ENCODE results near the gene DUSP19. TPM values are rescaled to one million over a fixed set of nuclear protein-coding genes. Genes with fewer than 3 reads are reported as not detected.

Gene DUSP19
- total and polyA plus RNA-seq, 2 of the 13 experiments (the other 11 are each of a cell fraction or from before 2014, with no cell fraction given): 1.3 to 1.9 TPM

DNA sequence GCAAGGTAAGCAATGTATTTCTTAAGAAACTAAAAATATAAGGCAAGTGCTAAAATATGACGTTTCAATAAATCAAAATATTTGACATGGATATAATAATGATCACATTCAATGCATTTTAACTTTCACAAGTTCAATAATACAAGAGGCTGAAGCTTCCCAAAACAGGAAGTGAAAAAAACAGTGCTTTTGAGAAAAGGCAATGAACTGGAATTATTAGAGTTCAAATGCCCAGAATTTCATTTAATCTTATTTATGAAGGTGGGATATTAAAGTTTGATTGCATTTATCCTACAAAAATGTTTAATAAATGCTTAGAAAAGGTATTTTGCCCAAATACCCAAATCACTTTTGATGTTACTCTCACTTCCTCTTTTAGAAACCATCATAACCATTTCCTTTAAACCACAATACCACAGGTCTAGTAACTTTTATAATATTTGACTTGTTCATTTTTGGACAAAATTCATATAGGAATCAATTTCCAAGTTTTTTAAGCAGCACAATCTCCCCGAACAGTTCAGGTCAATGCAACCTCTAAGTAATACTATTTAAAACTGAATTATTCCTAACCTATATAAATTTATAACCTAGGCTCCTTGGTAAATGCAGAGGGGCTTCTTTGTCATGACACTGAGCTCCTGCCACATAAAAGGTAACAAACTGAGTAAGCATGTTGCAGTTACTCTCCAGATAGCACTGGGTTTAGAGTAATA, 42.4 kb upstream of the DUSP19 start:
- Histone ChIP-seq H3K4me1 (ENCODE audit: insufficient read depth, low read length) (peaks cover 61% of the 10 kb centered on the region), H3K9me3 (ENCODE audit: low read length) (no peaks in the 10 kb centered on the region), H4K20me1 (ENCODE audit: insufficient read depth, low read length) (peaks cover 59% of the 10 kb centered on the region), H3K79me2 (ENCODE audit: insufficient read depth, low read length) (peaks cover 64% of the 10 kb centered on the region), H3K9ac (ENCODE audit: insufficient read depth, low read depth, low read length) (peak overlapping the region; percentile 92), H3K4me2 (ENCODE audit: low read depth, low read length) (peak overlapping the region; percentile 88), H3K36me3 (replicated peaks in 1 of 2; ENCODE audit: control insufficient read depth in 1 of 2, insufficient read depth in 2 of 2, low read length in 2 of 2) (no peaks in the 10 kb centered on the region), H3K4me3 (replicated peaks in 1 of 3; ENCODE audit: insufficient read depth in 1 of 3, low read depth in 2 of 3, low read length in 3 of 3) (peak overlapping the region; percentile 79 to 99 (median 98); a peak in 5 of 6 replicates), H2AFZ (ENCODE audit: low read length) (no peak overlapping the region), H3K27ac (ENCODE audit: extremely low read length, insufficient read depth, low read length) (no peak overlapping the region), H3K27me3 (ENCODE audit: control insufficient read depth in 1 of 2, insufficient read depth in 2 of 2, low read length in 2 of 2) (peaks cover 2 to 11% of the 10 kb centered on the region in 2 experiments; a peak in 3 of 5 replicates)
- CTCF ChIA-PET (ENCODE audit: low intra/inter-chr PET ratio, low total read pairs): no interaction called here
- WGBS (ENCODE audit: low lambda C conversion rate): 11% methylated on average over 2 of the region's 2 CpGs
- intact Hi-C loops (cut with micrococcal nuclease; ENCODE audit: unreplicated experiment): no loop called here
- no TSS peak for BruUV-seq (replicated peaks)
- POLR2A ChIA-PET: no interaction called here
- DNase-seq (ENCODE audit: low spot score): no peak
- no peak for ATAC-seq
- FAIRE-seq: no peak
- in situ Hi-C loops (cut with HindIII; ENCODE audit: extremely low pct_ligation_motif_present, low pct_unique_long_range_greater_than_20kb): no loop called here
- TF ChIP-seq STAT5B (CRISPR knock-in tag; IDR thresholded peaks at IDR 0.05) (no peak), XBP1 (CRISPR knock-in tag; IDR thresholded peaks at IDR 0.05) (no peak), MEIS1 (CRISPR knock-in tag; IDR thresholded peaks at IDR 0.05; ENCODE audit: borderline replicate concordance) (no peak), ATRX (CRISPR knock-in tag; IDR thresholded peaks at IDR 0.05; ENCODE audit: borderline replicate concordance) (no peak), ZNF251 (CRISPR knock-in tag; IDR thresholded peaks at IDR 0.05) (no peak), NFE2L1 (CRISPR knock-in tag; IDR thresholded peaks at IDR 0.05; ENCODE audit: borderline replicate concordance) (no peak), CREM (IDR thresholded peaks at IDR 0.05) (peak; percentile 17; the same call in 1 of the 2 replicates), CREM (CRISPR knock-in tag; IDR thresholded peaks at IDR 0.05) (no peak), NBN (conservative IDR thresholded peaks at IDR 0.05) (no peak), GABPA (IDR thresholded peaks at IDR 0.05; ENCODE audit: low read depth, low read length) (no peak), GABPA (CRISPR knock-in tag; IDR thresholded peaks at IDR 0.05; ENCODE audit: low read depth) (peak; percentile 35; the same call in 1 of the 2 replicates), U2AF1 (optimal IDR thresholded peaks at IDR 0.05; ENCODE audit: low read depth, low read length) (no peak), KDM6A (CRISPR knock-in tag; IDR thresholded peaks at IDR 0.05; ENCODE audit: low read depth) (no peak)
- TF ChIP-seq, protein P1, sequence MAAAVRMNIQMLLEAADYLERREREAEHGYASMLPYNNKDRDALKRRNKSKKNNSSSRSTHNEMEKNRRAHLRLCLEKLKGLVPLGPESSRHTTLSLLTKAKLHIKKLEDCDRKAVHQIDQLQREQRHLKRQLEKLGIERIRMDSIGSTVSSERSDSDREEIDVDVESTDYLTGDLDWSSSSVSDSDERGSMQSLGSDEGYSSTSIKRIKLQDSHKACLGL (CRISPR knock-in tag; IDR thresholded peaks at IDR 0.05): no peak
- TF ChIP-seq, protein P2, sequence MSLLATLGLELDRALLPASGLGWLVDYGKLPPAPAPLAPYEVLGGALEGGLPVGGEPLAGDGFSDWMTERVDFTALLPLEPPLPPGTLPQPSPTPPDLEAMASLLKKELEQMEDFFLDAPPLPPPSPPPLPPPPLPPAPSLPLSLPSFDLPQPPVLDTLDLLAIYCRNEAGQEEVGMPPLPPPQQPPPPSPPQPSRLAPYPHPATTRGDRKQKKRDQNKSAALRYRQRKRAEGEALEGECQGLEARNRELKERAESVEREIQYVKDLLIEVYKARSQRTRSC (CRISPR knock-in tag; IDR thresholded peaks at IDR 0.05; ENCODE audit: low read depth): no peak
- TF ChIP-seq, protein P3, sequence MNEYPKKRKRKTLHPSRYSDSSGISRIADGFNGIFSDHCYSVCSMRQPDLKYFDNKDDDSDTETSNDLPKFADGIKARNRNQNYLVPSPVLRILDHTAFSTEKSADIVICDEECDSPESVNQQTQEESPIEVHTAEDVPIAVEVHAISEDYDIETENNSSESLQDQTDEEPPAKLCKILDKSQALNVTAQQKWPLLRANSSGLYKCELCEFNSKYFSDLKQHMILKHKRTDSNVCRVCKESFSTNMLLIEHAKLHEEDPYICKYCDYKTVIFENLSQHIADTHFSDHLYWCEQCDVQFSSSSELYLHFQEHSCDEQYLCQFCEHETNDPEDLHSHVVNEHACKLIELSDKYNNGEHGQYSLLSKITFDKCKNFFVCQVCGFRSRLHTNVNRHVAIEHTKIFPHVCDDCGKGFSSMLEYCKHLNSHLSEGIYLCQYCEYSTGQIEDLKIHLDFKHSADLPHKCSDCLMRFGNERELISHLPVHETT (CRISPR knock-in tag; conservative IDR thresholded peaks at IDR 0.05): no peak
- TF ChIP-seq, protein P4, sequence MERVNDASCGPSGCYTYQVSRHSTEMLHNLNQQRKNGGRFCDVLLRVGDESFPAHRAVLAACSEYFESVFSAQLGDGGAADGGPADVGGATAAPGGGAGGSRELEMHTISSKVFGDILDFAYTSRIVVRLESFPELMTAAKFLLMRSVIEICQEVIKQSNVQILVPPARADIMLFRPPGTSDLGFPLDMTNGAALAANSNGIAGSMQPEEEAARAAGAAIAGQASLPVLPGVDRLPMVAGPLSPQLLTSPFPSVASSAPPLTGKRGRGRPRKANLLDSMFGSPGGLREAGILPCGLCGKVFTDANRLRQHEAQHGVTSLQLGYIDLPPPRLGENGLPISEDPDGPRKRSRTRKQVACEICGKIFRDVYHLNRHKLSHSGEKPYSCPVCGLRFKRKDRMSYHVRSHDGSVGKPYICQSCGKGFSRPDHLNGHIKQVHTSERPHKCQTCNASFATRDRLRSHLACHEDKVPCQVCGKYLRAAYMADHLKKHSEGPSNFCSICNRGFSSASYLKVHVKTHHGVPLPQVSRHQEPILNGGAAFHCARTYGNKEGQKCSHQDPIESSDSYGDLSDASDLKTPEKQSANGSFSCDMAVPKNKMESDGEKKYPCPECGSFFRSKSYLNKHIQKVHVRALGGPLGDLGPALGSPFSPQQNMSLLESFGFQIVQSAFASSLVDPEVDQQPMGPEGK (CRISPR knock-in tag; IDR thresholded peaks at IDR 0.05): no peak
- TF ChIP-seq, protein P5, sequence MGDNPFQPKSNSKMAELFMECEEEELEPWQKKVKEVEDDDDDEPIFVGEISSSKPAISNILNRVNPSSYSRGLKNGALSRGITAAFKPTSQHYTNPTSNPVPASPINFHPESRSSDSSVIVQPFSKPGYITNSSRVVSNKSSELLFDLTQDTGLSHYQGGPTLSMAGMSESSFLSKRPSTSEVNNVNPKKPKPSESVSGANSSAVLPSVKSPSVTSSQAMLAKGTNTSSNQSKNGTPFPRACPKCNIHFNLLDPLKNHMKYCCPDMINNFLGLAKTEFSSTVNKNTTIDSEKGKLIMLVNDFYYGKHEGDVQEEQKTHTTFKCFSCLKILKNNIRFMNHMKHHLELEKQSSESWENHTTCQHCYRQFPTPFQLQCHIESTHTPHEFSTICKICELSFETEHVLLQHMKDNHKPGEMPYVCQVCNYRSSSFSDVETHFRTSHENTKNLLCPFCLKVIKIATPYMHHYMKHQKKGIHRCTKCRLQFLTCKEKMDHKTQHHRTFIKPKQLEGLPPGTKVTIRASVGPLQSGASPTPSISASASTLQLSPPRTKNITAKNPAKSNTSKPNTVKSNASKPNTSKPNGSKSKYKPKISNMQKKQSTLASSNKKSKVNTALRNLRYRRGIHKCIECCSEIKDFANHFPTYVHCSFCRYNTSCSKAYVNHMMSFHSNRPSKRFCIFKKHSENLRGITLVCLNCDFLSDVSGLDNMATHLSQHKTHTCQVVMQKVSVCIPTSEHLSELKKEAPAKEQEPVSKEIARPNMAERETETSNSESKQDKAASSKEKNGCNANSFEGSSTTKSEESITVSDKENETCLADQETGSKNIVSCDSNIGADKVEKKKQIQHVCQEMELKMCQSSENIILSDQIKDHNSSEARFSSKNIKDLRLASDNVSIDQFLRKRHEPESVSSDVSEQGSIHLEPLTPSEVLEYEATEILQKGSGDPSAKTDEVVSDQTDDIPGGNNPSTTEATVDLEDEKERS (CRISPR knock-in tag; IDR thresholded peaks at IDR 0.05): no peak
